H1 (cell line): ENCODE data around the gene DIAPH2. TPM values are rescaled to one million over a fixed set of nuclear protein-coding genes. Genes with fewer than 3 reads are reported as not detected.

Experiments
- CHD7 ChIP-seq: fragments of 300-600 bp; sonication (generic); IDR thresholded peaks from 2 replicates; pipeline ENCODE4 v1.7.1; 2012; ENCODE audit warnings: low read length, moderate library complexity, mild to moderate bottlenecking, inconsistent platforms; ENCODE audit not compliant: insufficient replicate concordance
- polyA plus RNA-seq, 7 experiments: library from polyadenylated mRNA; depleted of rRNA in 3 of 7; stranded (reverse) in 5 of 7; unstranded in 2 of 7; fragments of >200 nt in 5 of 7; fragments of 200-250 nt in 2 of 7; gene quantifications; 1 replicate in 5 of 7; 2 replicates in 1 of 7; 4 replicates in 1 of 7; pipeline versions ENCODE4 v1.2.1 to v1.2.3, GENCODE V29; 2011 to 2013; ENCODE audit warnings: missing spikeins in 2 of 7, mixed read lengths in 2 of 7
- total RNA-seq: library from RNA; stranded (reverse); fragmentation: NEBNext Ultra II Directional; extraction: Animal tissue kit (Norgen Biotek cat#: 25700); gene quantifications from 2 replicates; pipeline ENCODE4 v1.2.1, GENCODE V29; 2021

Gene DIAPH2
- total and polyA plus RNA-seq, 2 of the 8 experiments (the other 6 are each of a cell fraction or from before 2014, with no cell fraction given), result 4.4 to 24.3 TPM

- peak; percentile 46 for TF ChIP-seq CHD7
- TF ChIP-seq, all 59 proteins: peak for 9
Measured at GRCh38 chrX:97310373-97310772, 625.7 kb downstream of the DIAPH2 start (continued).
